Neural progenitor cell (in vitro differentiated cells): ENCODE data around the gene MYO1B.

Experiments
- EZH2 ChIP-seq: fragments of 200-600 bp; sonication (generic); IDR thresholded peaks from 2 replicates; pipeline ENCODE4 v1.6.1; 2017; ENCODE audit warnings: antibody characterized with exemption, mild to moderate bottlenecking, moderate library complexity
- TF ChIP-seq, protein P1 (sequence below): fragments of 200-600 bp; sonication (generic); IDR thresholded peaks from 2 replicates; pipeline ENCODE4 v1.5.1; 2017; ENCODE audit warnings: antibody characterized with exemption, mild to moderate bottlenecking

- TF ChIP-seq, protein P1, sequence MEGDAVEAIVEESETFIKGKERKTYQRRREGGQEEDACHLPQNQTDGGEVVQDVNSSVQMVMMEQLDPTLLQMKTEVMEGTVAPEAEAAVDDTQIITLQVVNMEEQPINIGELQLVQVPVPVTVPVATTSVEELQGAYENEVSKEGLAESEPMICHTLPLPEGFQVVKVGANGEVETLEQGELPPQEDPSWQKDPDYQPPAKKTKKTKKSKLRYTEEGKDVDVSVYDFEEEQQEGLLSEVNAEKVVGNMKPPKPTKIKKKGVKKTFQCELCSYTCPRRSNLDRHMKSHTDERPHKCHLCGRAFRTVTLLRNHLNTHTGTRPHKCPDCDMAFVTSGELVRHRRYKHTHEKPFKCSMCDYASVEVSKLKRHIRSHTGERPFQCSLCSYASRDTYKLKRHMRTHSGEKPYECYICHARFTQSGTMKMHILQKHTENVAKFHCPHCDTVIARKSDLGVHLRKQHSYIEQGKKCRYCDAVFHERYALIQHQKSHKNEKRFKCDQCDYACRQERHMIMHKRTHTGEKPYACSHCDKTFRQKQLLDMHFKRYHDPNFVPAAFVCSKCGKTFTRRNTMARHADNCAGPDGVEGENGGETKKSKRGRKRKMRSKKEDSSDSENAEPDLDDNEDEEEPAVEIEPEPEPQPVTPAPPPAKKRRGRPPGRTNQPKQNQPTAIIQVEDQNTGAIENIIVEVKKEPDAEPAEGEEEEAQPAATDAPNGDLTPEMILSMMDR = no peak
- no peak for TF ChIP-seq EZH2
Measured at GRCh38 chr2:191274413-191274815, 29.2 kb downstream of the MYO1B start.
